B cell (primary cell): ENCODE measurements around the gene GCH1.

Experiments used
- EZH2 ChIP-seq: IDR thresholded peaks from 2 replicates; pipeline ENCODE4 v1.6.1; 2012; ENCODE audit warnings: borderline replicate concordance, low read depth, mild to moderate bottlenecking, moderate library complexity, low read length; ENCODE audit not compliant: insufficient read depth, poor library complexity, severe bottlenecking
- TF ChIP-seq, protein P1 (sequence below): fragments of 200-600 bp; IDR thresholded peaks from one replicate; pipeline ENCODE4 v1.8.0; 2022; ENCODE audit warnings: antibody characterized with exemption, mild to moderate bottlenecking

DNA sequence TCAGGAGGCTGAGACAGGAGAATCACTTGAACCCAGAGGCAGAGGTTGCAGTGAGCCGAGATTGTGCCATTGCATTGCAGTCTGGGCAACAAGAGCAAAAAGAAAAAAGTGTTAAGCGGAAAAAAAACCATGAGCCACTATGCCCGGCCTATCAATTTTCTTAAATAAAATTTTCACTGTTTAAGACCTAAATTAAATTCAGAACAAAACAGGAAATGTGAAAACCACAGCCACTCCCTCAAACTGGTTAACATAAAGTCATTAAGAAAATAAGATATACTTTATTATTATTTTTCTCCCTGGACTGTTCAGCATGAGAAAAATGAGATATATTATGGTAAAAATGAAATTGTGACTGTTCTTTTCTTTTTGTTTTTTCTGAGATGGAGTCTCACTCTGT, 44.6 kb upstream of the GCH1 start:
- TF ChIP-seq, protein P1, sequence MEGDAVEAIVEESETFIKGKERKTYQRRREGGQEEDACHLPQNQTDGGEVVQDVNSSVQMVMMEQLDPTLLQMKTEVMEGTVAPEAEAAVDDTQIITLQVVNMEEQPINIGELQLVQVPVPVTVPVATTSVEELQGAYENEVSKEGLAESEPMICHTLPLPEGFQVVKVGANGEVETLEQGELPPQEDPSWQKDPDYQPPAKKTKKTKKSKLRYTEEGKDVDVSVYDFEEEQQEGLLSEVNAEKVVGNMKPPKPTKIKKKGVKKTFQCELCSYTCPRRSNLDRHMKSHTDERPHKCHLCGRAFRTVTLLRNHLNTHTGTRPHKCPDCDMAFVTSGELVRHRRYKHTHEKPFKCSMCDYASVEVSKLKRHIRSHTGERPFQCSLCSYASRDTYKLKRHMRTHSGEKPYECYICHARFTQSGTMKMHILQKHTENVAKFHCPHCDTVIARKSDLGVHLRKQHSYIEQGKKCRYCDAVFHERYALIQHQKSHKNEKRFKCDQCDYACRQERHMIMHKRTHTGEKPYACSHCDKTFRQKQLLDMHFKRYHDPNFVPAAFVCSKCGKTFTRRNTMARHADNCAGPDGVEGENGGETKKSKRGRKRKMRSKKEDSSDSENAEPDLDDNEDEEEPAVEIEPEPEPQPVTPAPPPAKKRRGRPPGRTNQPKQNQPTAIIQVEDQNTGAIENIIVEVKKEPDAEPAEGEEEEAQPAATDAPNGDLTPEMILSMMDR: no peak
- no peak for TF ChIP-seq EZH2
